ENCODE measurements around the gene SHC4. TPM values are rescaled to one million over a fixed set of nuclear protein-coding genes. Genes with fewer than 3 reads are reported as not detected.

The SHC4 gene
- total RNA-seq, 1 experiment from 2014 or later, result 0.26 TPM

GRCh38 chr15:48834756-48835155 is 129.0 kb downstream of the SHC4 start:
- no peaks in the 10 kb centered on the region for H3K27me3 Mint-ChIP-seq (ENCODE audit: insufficient read depth, unreplicated experiment)
- CTCF ChIA-PET, result interaction anchor here (0.7 kb wide), 1 partner anchor 25 kb away, joined by 3 read pairs; no protein-coding TSS in a partner anchor
- BruUV-seq (replicated peaks), result no TSS peak

DNA sequence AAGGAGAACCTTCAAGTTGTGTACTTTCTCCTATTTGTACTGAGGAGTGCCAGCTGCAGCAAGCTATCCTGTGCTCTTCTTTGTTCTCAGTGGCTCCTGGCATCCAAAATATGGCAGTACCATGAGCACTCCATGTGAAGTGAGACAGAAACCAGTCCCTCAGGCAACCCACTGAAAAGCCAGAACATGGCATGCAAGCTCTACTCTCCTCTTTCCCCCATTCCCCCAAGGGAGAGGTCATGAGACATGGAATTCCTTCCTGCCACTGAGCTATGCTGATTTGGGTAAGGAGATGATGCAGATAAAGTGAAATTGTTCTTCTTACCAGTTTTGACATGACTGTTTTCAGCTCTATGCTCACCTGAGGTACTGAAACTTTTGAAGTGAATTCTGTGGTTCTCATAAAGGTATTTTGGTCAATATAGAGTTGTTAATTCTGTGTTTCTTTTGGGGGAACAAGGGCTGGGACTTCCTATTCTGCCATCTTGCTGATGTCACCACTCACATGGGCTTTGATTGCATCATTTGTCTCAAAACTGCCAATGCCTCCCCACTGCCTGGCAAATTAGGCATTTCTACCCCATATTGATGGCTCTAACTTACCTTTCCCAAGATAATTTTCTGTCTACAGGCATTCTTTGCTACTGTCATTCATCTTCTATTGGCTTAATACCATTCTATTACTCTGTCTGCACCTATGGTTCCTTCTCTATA is 130.0 kb downstream of the SHC4 start:
- ChIA-PET POLR2A (interaction anchor here (2.4 kb wide), 1 partner anchor 12 kb away, joined by 6 read pairs; no protein-coding TSS in a partner anchor), CTCF (interaction anchor here (1.2 kb wide), 1 partner anchor 28 kb away, joined by 5 read pairs; no protein-coding TSS in a partner anchor)
- Mint-ChIP-seq H3K4me1 (ENCODE audit: insufficient read depth, unreplicated experiment) (peaks cover 5% of the 10 kb centered on the region), H3K36me3 (ENCODE audit: insufficient read depth, unreplicated experiment) (no peaks in the 10 kb centered on the region), H3K4me3 (ENCODE audit: unreplicated experiment) (no peak overlapping the region), H3K27me3 (ENCODE audit: insufficient read depth, unreplicated experiment) (no peaks in the 10 kb centered on the region), H3K27ac (ENCODE audit: low read depth, unreplicated experiment) (no peak overlapping the region), H3K9me3 (ENCODE audit: unreplicated experiment) (peaks cover 10% of the 10 kb centered on the region)
- TF ChIP-seq, protein P1, sequence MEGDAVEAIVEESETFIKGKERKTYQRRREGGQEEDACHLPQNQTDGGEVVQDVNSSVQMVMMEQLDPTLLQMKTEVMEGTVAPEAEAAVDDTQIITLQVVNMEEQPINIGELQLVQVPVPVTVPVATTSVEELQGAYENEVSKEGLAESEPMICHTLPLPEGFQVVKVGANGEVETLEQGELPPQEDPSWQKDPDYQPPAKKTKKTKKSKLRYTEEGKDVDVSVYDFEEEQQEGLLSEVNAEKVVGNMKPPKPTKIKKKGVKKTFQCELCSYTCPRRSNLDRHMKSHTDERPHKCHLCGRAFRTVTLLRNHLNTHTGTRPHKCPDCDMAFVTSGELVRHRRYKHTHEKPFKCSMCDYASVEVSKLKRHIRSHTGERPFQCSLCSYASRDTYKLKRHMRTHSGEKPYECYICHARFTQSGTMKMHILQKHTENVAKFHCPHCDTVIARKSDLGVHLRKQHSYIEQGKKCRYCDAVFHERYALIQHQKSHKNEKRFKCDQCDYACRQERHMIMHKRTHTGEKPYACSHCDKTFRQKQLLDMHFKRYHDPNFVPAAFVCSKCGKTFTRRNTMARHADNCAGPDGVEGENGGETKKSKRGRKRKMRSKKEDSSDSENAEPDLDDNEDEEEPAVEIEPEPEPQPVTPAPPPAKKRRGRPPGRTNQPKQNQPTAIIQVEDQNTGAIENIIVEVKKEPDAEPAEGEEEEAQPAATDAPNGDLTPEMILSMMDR (IDR thresholded peaks at IDR 0.05; ENCODE audit: unreplicated experiment), result no peak
- intact Hi-C loops (cut with micrococcal nuclease), result no loop called here
- DNase-seq (ENCODE audit: unreplicated experiment), result no peak
- no TSS peak for BruUV-seq (replicated peaks)

More at GRCh38 chr15:48834756-48835155, 129.0 kb downstream of the SHC4 start:
- DNase-seq (ENCODE audit: unreplicated experiment), result no peak
- no peaks in the 10 kb centered on the region for H3K36me3 Mint-ChIP-seq (ENCODE audit: insufficient read depth, unreplicated experiment)
- H3K27ac Mint-ChIP-seq (ENCODE audit: low read depth, unreplicated experiment), result no peak overlapping the region
- TF ChIP-seq, protein P1 (IDR thresholded peaks at IDR 0.05; ENCODE audit: unreplicated experiment), result no peak
- H3K4me3 Mint-ChIP-seq (ENCODE audit: unreplicated experiment), result no peak overlapping the region
- H3K4me1 Mint-ChIP-seq (ENCODE audit: insufficient read depth, unreplicated experiment), result no peaks in the 10 kb centered on the region
- POLR2A ChIA-PET, result interaction anchor here (0.5 to 2.4 kb wide), 2 partner anchors 11 to 1299 kb away, joined by 3 to 6 read pairs; no protein-coding TSS in a partner anchor
- intact Hi-C loops (cut with micrococcal nuclease), result no loop called here
- H3K9me3 Mint-ChIP-seq (ENCODE audit: unreplicated experiment), result peaks cover 10% of the 10 kb centered on the region

GRCh38 chr15:48832648-48833047 is 131.1 kb downstream of the SHC4 start:
- POLR2A ChIA-PET, result interaction anchor here (0.7 kb wide), 2 partner anchors 445 to 480 kb away, joined by 3 to 4 read pairs; no protein-coding TSS in a partner anchor
- TF ChIP-seq, protein P1 (IDR thresholded peaks at IDR 0.05; ENCODE audit: unreplicated experiment), result no peak
- H3K4me1 Mint-ChIP-seq (ENCODE audit: insufficient read depth, unreplicated experiment), result peaks cover 5% of the 10 kb centered on the region
- H3K36me3 Mint-ChIP-seq (ENCODE audit: insufficient read depth, unreplicated experiment), result no peaks in the 10 kb centered on the region
- intact Hi-C loops (cut with micrococcal nuclease), result no loop called here
- H3K27ac Mint-ChIP-seq (ENCODE audit: low read depth, unreplicated experiment), result no peak overlapping the region
- no peak overlapping the region for H3K4me3 Mint-ChIP-seq (ENCODE audit: unreplicated experiment)
- H3K27me3 Mint-ChIP-seq (ENCODE audit: insufficient read depth, unreplicated experiment), result no peaks in the 10 kb centered on the region
- DNase-seq (ENCODE audit: unreplicated experiment), result no peak
- CTCF ChIA-PET, result interaction anchor here (0.6 to 1.3 kb wide), 3 partner anchors 23 to 471 kb away, joined by 3 read pairs; no protein-coding TSS in a partner anchor
- no TSS peak for BruUV-seq (replicated peaks)
- peaks cover 10% of the 10 kb centered on the region for H3K9me3 Mint-ChIP-seq (ENCODE audit: unreplicated experiment)

GRCh38 chr15:48828906-48829305 is 134.8 kb downstream of the SHC4 start:
- H3K4me1 Mint-ChIP-seq (ENCODE audit: insufficient read depth, unreplicated experiment), result peaks cover 5% of the 10 kb centered on the region
- no peak overlapping the region for H3K27ac Mint-ChIP-seq (ENCODE audit: low read depth, unreplicated experiment)
- ChIA-PET POLR2A (interaction anchor here (1.0 kb wide), 1 partner anchor 14 kb away, joined by 3 read pairs; no protein-coding TSS in a partner anchor), CTCF (interaction anchor here (1.1 kb wide), 1 partner anchor 471 kb away, joined by 3 read pairs; no protein-coding TSS in a partner anchor)
- H3K9me3 Mint-ChIP-seq (ENCODE audit: unreplicated experiment), result peaks cover 10% of the 10 kb centered on the region
- intact Hi-C loops (cut with micrococcal nuclease), result no loop called here
- no peaks in the 10 kb centered on the region for H3K36me3 Mint-ChIP-seq (ENCODE audit: insufficient read depth, unreplicated experiment)
- no peaks in the 10 kb centered on the region for H3K27me3 Mint-ChIP-seq (ENCODE audit: insufficient read depth, unreplicated experiment)
- BruUV-seq (replicated peaks), result no TSS peak
- DNase-seq (ENCODE audit: unreplicated experiment), result no peak
- no peak overlapping the region for H3K4me3 Mint-ChIP-seq (ENCODE audit: unreplicated experiment)
- TF ChIP-seq, protein P1 (IDR thresholded peaks at IDR 0.05; ENCODE audit: unreplicated experiment), result no peak
